ENCODE measurements around the gene ATP5PD.

ATP5PD gene

GRCh38 chr17:75020331-75021110 lies 26.2 kb downstream of the ATP5PD start:
- H3K27ac ChIP-seq (ENCODE audit: low read depth in 2 of 2, low read length in 2 of 2) = no peak overlapping the region
- no peaks in the 10 kb centered on the region for H3K27me3 ChIP-seq (ENCODE audit: control insufficient read depth in 2 of 2, insufficient read depth in 2 of 2, low read length in 2 of 2)
- H3K9me3 ChIP-seq (ENCODE audit: control insufficient read depth in 2 of 2, low read length in 2 of 2) = no peaks in the 10 kb centered on the region
- no peak overlapping the region for H3K4me3 ChIP-seq (ENCODE audit: low read length in 2 of 2)
- H3K9ac ChIP-seq (ENCODE audit: low read depth in 1 of 2, low read length in 2 of 2) = no peak overlapping the region
- peaks cover 16 to 33% of the 10 kb centered on the region in 2 donors for H3K36me3 ChIP-seq (ENCODE audit: control insufficient read depth in 2 of 2, insufficient read depth in 2 of 2, low read length in 2 of 2)
- no peaks in the 10 kb centered on the region for H3K4me1 ChIP-seq (ENCODE audit: control insufficient read depth in 2 of 2, insufficient read depth in 2 of 2, low read length in 2 of 2)

GRCh38 chr17:75019710-75020109 lies 27.1 kb downstream of the ATP5PD start:
- Histone ChIP-seq H3K9me3 (ENCODE audit: control insufficient read depth in 2 of 2, low read length in 2 of 2) (no peaks in the 10 kb centered on the region), H3K4me1 (ENCODE audit: control insufficient read depth in 2 of 2, insufficient read depth in 2 of 2, low read length in 2 of 2) (no peaks in the 10 kb centered on the region), H3K9ac (ENCODE audit: low read depth in 1 of 2, low read length in 2 of 2) (no peak overlapping the region), H3K4me3 (ENCODE audit: low read length in 2 of 2) (no peak overlapping the region), H3K36me3 (ENCODE audit: control insufficient read depth in 2 of 2, insufficient read depth in 2 of 2, low read length in 2 of 2) (peaks cover 16 to 33% of the 10 kb centered on the region in 2 donors), H3K27me3 (ENCODE audit: control insufficient read depth in 2 of 2, insufficient read depth in 2 of 2, low read length in 2 of 2) (no peaks in the 10 kb centered on the region), H3K27ac (ENCODE audit: low read depth in 2 of 2, low read length in 2 of 2) (no peak overlapping the region)

GRCh38 chr17:75019146-75019545 lies 27.6 kb downstream of the ATP5PD start:
- no peaks in the 10 kb centered on the region for H3K9me3 ChIP-seq (ENCODE audit: control insufficient read depth in 2 of 2, low read length in 2 of 2)
- H3K9ac ChIP-seq (ENCODE audit: low read depth in 1 of 2, low read length in 2 of 2) = no peak overlapping the region
- no peaks in the 10 kb centered on the region for H3K4me1 ChIP-seq (ENCODE audit: control insufficient read depth in 2 of 2, insufficient read depth in 2 of 2, low read length in 2 of 2)
- no peak overlapping the region for H3K4me3 ChIP-seq (ENCODE audit: low read length in 2 of 2)
- no peaks in the 10 kb centered on the region for H3K27me3 ChIP-seq (ENCODE audit: control insufficient read depth in 2 of 2, insufficient read depth in 2 of 2, low read length in 2 of 2)
- H3K36me3 ChIP-seq (ENCODE audit: control insufficient read depth in 2 of 2, insufficient read depth in 2 of 2, low read length in 2 of 2) = peaks cover 16 to 33% of the 10 kb centered on the region in 2 donors
- H3K27ac ChIP-seq (ENCODE audit: low read depth in 2 of 2, low read length in 2 of 2) = no peak overlapping the region

- Histone ChIP-seq H3K4me1 (ENCODE audit: control insufficient read depth in 2 of 2, insufficient read depth in 2 of 2, low read length in 2 of 2) (peaks cover 19 to 31% of the 10 kb centered on the region in 2 donors), H3K36me3 (ENCODE audit: control insufficient read depth in 2 of 2, insufficient read depth in 2 of 2, low read length in 2 of 2) (no peaks in the 10 kb centered on the region), H3K9me3 (ENCODE audit: control insufficient read depth in 2 of 2, low read length in 2 of 2) (no peaks in the 10 kb centered on the region), H3K4me3 (ENCODE audit: low read length in 2 of 2) (peak overlapping the region; percentile 84 to 91), H3K27me3 (ENCODE audit: control insufficient read depth in 2 of 2, insufficient read depth in 2 of 2, low read length in 2 of 2) (no peaks in the 10 kb centered on the region), H3K27ac (ENCODE audit: low read depth in 2 of 2, low read length in 2 of 2) (peak overlapping the region in 1 of 2 donors; percentile 89), H3K9ac (ENCODE audit: low read depth in 1 of 2, low read length in 2 of 2) (peak overlapping the region; percentile 75 to 76)
These were observed 33.6 kb downstream of the ATP5PD start for GRCh38 chr17:75013092-75013559.

- Histone ChIP-seq H3K4me3 (ENCODE audit: low read length in 2 of 2) (peak within 1 kb of the TSS; percentile 84 to 91), H3K9ac (ENCODE audit: low read depth in 1 of 2, low read length in 2 of 2) (peak within 1 kb of the TSS; percentile 75 to 76), H3K27me3 (ENCODE audit: control insufficient read depth in 2 of 2, insufficient read depth in 2 of 2, low read length in 2 of 2) (peaks cover 0 to 1% of the 10 kb centered on the region in 2 donors), H3K36me3 (ENCODE audit: control insufficient read depth in 2 of 2, insufficient read depth in 2 of 2, low read length in 2 of 2) (no peaks in the 10 kb centered on the region), H3K4me1 (ENCODE audit: control insufficient read depth in 2 of 2, insufficient read depth in 2 of 2, low read length in 2 of 2) (peaks cover 19 to 31% of the 10 kb centered on the region in 2 donors), H3K27ac (ENCODE audit: low read depth in 2 of 2, low read length in 2 of 2) (peak within 1 kb of the TSS; percentile 84 to 89), H3K9me3 (ENCODE audit: control insufficient read depth in 2 of 2, low read length in 2 of 2) (no peaks in the 10 kb centered on the region)
These were observed 34.2 kb downstream of the ATP5PD start, which contains the start of gene MRPL58 for GRCh38 chr17:75012346-75013091. Gene MRPL58, plus strand, starts transcription at chr17:75012670. Its CDS starts 17 bp downstream, at chr17:75012687.

GRCh38 chr17:75012096-75012345 lies 34.7 kb downstream of the ATP5PD start:
- peak overlapping the region; percentile 84 to 91 for H3K4me3 ChIP-seq (ENCODE audit: low read length in 2 of 2)
- H3K9ac ChIP-seq (ENCODE audit: low read depth in 1 of 2, low read length in 2 of 2) = peak overlapping the region; percentile 68 to 75
- H3K9me3 ChIP-seq (ENCODE audit: control insufficient read depth in 2 of 2, low read length in 2 of 2) = no peaks in the 10 kb centered on the region
- H3K27ac ChIP-seq (ENCODE audit: low read depth in 2 of 2, low read length in 2 of 2) = peak overlapping the region; percentile 84 to 89
- peaks cover 0 to 2% of the 10 kb centered on the region in 2 donors for H3K27me3 ChIP-seq (ENCODE audit: control insufficient read depth in 2 of 2, insufficient read depth in 2 of 2, low read length in 2 of 2)
- peaks cover 19 to 31% of the 10 kb centered on the region in 2 donors for H3K4me1 ChIP-seq (ENCODE audit: control insufficient read depth in 2 of 2, insufficient read depth in 2 of 2, low read length in 2 of 2)
- no peaks in the 10 kb centered on the region for H3K36me3 ChIP-seq (ENCODE audit: control insufficient read depth in 2 of 2, insufficient read depth in 2 of 2, low read length in 2 of 2)

- Histone ChIP-seq H3K27ac (ENCODE audit: low read depth in 2 of 2, low read length in 2 of 2) (peak overlapping the region; percentile 84 to 89), H3K4me1 (ENCODE audit: control insufficient read depth in 2 of 2, insufficient read depth in 2 of 2, low read length in 2 of 2) (peaks cover 19 to 31% of the 10 kb centered on the region in 2 donors), H3K27me3 (ENCODE audit: control insufficient read depth in 2 of 2, insufficient read depth in 2 of 2, low read length in 2 of 2) (peaks cover 0 to 2% of the 10 kb centered on the region in 2 donors), H3K9me3 (ENCODE audit: control insufficient read depth in 2 of 2, low read length in 2 of 2) (no peaks in the 10 kb centered on the region), H3K36me3 (ENCODE audit: control insufficient read depth in 2 of 2, insufficient read depth in 2 of 2, low read length in 2 of 2) (no peaks in the 10 kb centered on the region), H3K4me3 (ENCODE audit: low read length in 2 of 2) (peak overlapping the region; percentile 84 to 91), H3K9ac (ENCODE audit: low read depth in 1 of 2, low read length in 2 of 2) (peak overlapping the region; percentile 27 to 75)
These were observed 35.2 kb downstream of the ATP5PD start for GRCh38 chr17:75011401-75012095.

GRCh38 chr17:75010683-75011400 lies 35.9 kb downstream of the ATP5PD start:
- Histone ChIP-seq H3K4me3 (ENCODE audit: low read length in 2 of 2) (no peak overlapping the region), H3K27me3 (ENCODE audit: control insufficient read depth in 2 of 2, insufficient read depth in 2 of 2, low read length in 2 of 2) (peaks cover 0 to 2% of the 10 kb centered on the region in 2 donors), H3K9ac (ENCODE audit: low read depth in 1 of 2, low read length in 2 of 2) (peak overlapping the region in 1 of 2 donors; percentile 75), H3K9me3 (ENCODE audit: control insufficient read depth in 2 of 2, low read length in 2 of 2) (no peaks in the 10 kb centered on the region), H3K36me3 (ENCODE audit: control insufficient read depth in 2 of 2, insufficient read depth in 2 of 2, low read length in 2 of 2) (no peaks in the 10 kb centered on the region), H3K4me1 (ENCODE audit: control insufficient read depth in 2 of 2, insufficient read depth in 2 of 2, low read length in 2 of 2) (peaks cover 19 to 31% of the 10 kb centered on the region in 2 donors), H3K27ac (ENCODE audit: low read depth in 2 of 2, low read length in 2 of 2) (peak overlapping the region; percentile 84 to 89)

GRCh38 chr17:75009139-75009724 lies 37.5 kb downstream of the ATP5PD start:
- Histone ChIP-seq H3K9ac (ENCODE audit: low read depth in 1 of 2, low read length in 2 of 2) (no peak overlapping the region), H3K27me3 (ENCODE audit: control insufficient read depth in 2 of 2, insufficient read depth in 2 of 2, low read length in 2 of 2) (peaks cover 0 to 2% of the 10 kb centered on the region in 2 donors)

More at GRCh38 chr17:75009139-75009724, 37.5 kb downstream of the ATP5PD start:
- Histone ChIP-seq H3K36me3 (ENCODE audit: control insufficient read depth in 2 of 2, insufficient read depth in 2 of 2, low read length in 2 of 2) (no peaks in the 10 kb centered on the region), H3K27ac (ENCODE audit: low read depth in 2 of 2, low read length in 2 of 2) (peak overlapping the region; percentile 37 to 38), H3K4me3 (ENCODE audit: low read length in 2 of 2) (no peak overlapping the region), H3K9me3 (ENCODE audit: control insufficient read depth in 2 of 2, low read length in 2 of 2) (no peaks in the 10 kb centered on the region), H3K4me1 (ENCODE audit: control insufficient read depth in 2 of 2, insufficient read depth in 2 of 2, low read length in 2 of 2) (peaks cover 19 to 31% of the 10 kb centered on the region in 2 donors)
